Right lobe of liver (tissue), 4 donors: ENCODE data around the gene PLEKHS1.

Source experiments
- CTCF ChIP-seq, 4 donors: fragments of 200-600 bp in 3 of 4; fragments of 450-650 bp in 1 of 4; IDR thresholded peaks; one replicate each; pipeline versions ENCODE4 v1.5.1 to v1.8.0; 2016 to 2022; ENCODE audit warnings: antibody characterized with exemption in 4 of 4, mild to moderate bottlenecking in 2 of 4
- POLR2A ChIP-seq: fragments of 450-650 bp; IDR thresholded peaks from one replicate; pipeline ENCODE4 v1.6.1; 2017; ENCODE audit warnings: antibody characterized with exemption, mild to moderate bottlenecking
- donor health status: DM: no; HTN: no; CAD: no.
- donor health status: DM: no; HTN: no; CAD: no.
- donor health status: DM: no; HTN: yes; CAD: no.

GRCh38 chr10:113735913-113736312, 15.6 kb upstream of the PLEKHS1 start:
- TF ChIP-seq CTCF (IDR thresholded peaks at IDR 0.05) (peak in 3 of 4 donors; percentile 21 to 46 (median 30)), POLR2A (no peak)
